GM19193 (cell line): ENCODE results near the gene C9orf72.

ENCODE experiments used
- POLR2A ChIP-seq: IDR thresholded peaks from 4 replicates; pipeline ENCODE4 v1.6.1; 2011; ENCODE audit not compliant: insufficient read depth, insufficient read length; ENCODE audit errors: extremely low read depth

Gene C9orf72

GRCh38 chr9:27535701-27536118, 37.6 kb downstream of the C9orf72 start:
- no peak for TF ChIP-seq POLR2A

GRCh38 chr9:27534658-27535209, 38.5 kb downstream of the C9orf72 start:
- no peak for TF ChIP-seq POLR2A

GRCh38 chr9:27534131-27534530, 39.1 kb downstream of the C9orf72 start:
- no peak for TF ChIP-seq POLR2A

GRCh38 chr9:27533311-27533710, 40.0 kb downstream of the C9orf72 start:
- no peak for TF ChIP-seq POLR2A

- TF ChIP-seq POLR2A: no peak
Observed at GRCh38 chr9:27532046-27532445, 41.2 kb downstream of the C9orf72 start.

GRCh38 chr9:27530915-27531755, 42.1 kb downstream of the C9orf72 start:
- TF ChIP-seq POLR2A: no peak

- TF ChIP-seq POLR2A: no peak
Observed at GRCh38 chr9:27529316-27530278, 43.7 kb downstream of the C9orf72 start, which contains the start of gene MOB3B. Gene MOB3B (minus strand): TSS chr9:27529814. CDS start chr9:27455550, 74,264 bp downstream.

GRCh38 chr9:27528886-27529315, 44.4 kb downstream of the C9orf72 start:
- TF ChIP-seq POLR2A: peak; percentile 22

GRCh38 chr9:27528076-27528885, 45.0 kb downstream of the C9orf72 start:
- TF ChIP-seq POLR2A: peak; percentile 44

GRCh38 chr9:27527702-27528075, 45.6 kb downstream of the C9orf72 start:
- TF ChIP-seq POLR2A: no peak

GRCh38 chr9:27524236-27524635, 49.0 kb downstream of the C9orf72 start, which contains the start of gene IFNK:
Gene IFNK (plus strand): TSS chr9:27524290. CDS start chr9:27524337, 47 bp downstream.
- no peak for TF ChIP-seq POLR2A

GRCh38 chr9:27523141-27523540, 50.1 kb downstream of the C9orf72 start:
- no peak for TF ChIP-seq POLR2A

- no peak for TF ChIP-seq POLR2A
Observed at GRCh38 chr9:27520986-27521385, 52.3 kb downstream of the C9orf72 start.

- no peak for TF ChIP-seq POLR2A
Observed at GRCh38 chr9:27519466-27520465, 53.5 kb downstream of the C9orf72 start.

- no peak for TF ChIP-seq POLR2A
Observed at GRCh38 chr9:27518809-27519208, 54.5 kb downstream of the C9orf72 start.
